ENCODE measurements around the gene UPB1. TPM values are rescaled to one million over a fixed set of nuclear protein-coding genes. Genes with fewer than 3 reads are reported as not detected.

The UPB1 gene
- total RNA-seq, 6 donors from 2014 or later: 0.91 to 9.4 (median 1.4) TPM

- H3K4me3 ChIP-seq: no peak overlapping the region
- no peak overlapping the region for H3K27ac ChIP-seq
- no peaks in the 10 kb centered on the region for H3K27me3 ChIP-seq
- no peaks in the 10 kb centered on the region for H3K36me3 ChIP-seq
- no peak for TF ChIP-seq POLR2AphosphoS5 (IDR thresholded peaks at IDR 0.05)
- TF ChIP-seq CTCF (IDR thresholded peaks at IDR 0.05): no peak
- no peak for TF ChIP-seq EP300 (IDR thresholded peaks at IDR 0.05)
- no peak for TF ChIP-seq POLR2A (IDR thresholded peaks at IDR 0.05)
- H3K4me1 ChIP-seq: peaks cover 13 to 25% (median 19%) of the 10 kb centered on the region in 4 donors
- ATAC-seq (ENCODE audit: low FRiP score in 2 of 2) (no peak), DNase-seq (no peak)
- no peaks in the 10 kb centered on the region for H3K9me3 ChIP-seq
- WGBS, 2 donors: 65 to 70% methylated on average over 9 of the region's 9 CpGs
These were observed 23.8 kb downstream of the UPB1 start for GRCh38 chr22:24518771-24519485.

- no peak for DNase-seq
- TF ChIP-seq POLR2A (IDR thresholded peaks at IDR 0.05) (no peak), EP300 (IDR thresholded peaks at IDR 0.05) (no peak), POLR2AphosphoS5 (IDR thresholded peaks at IDR 0.05) (no peak), CTCF (IDR thresholded peaks at IDR 0.05) (no peak)
- no peaks in the 10 kb centered on the region for H3K27me3 ChIP-seq
- ATAC-seq (ENCODE audit: low FRiP score in 2 of 2): no peak
- H3K4me3 ChIP-seq: no peak overlapping the region
- WGBS, 2 donors: 83 to 86% methylated on average over 5 of the region's 5 CpGs
- no peaks in the 10 kb centered on the region for H3K36me3 ChIP-seq
- H3K4me1 ChIP-seq: peaks cover 13 to 25% (median 19%) of the 10 kb centered on the region in 4 donors
- no peak overlapping the region for H3K27ac ChIP-seq
- no peaks in the 10 kb centered on the region for H3K9me3 ChIP-seq
These were observed 24.4 kb downstream of the UPB1 start for GRCh38 chr22:24519496-24519895.

- peaks cover 15 to 21% (median 19%) of the 10 kb centered on the region in 4 donors for H3K4me1 ChIP-seq
- ATAC-seq (ENCODE audit: low FRiP score in 2 of 2) (peak; percentile 63 to 92), DNase-seq (peak in 1 of 2 donors; percentile 89)
- no peaks in the 10 kb centered on the region for H3K27me3 ChIP-seq
- no peaks in the 10 kb centered on the region for H3K9me3 ChIP-seq
- H3K27ac ChIP-seq: peak overlapping the region in 1 of 4 donors; percentile 59
- 16 to 31% methylated on average over 7 to 8 of the region's 8 CpGs for WGBS, 2 donors
- TF ChIP-seq POLR2A (IDR thresholded peaks at IDR 0.05) (no peak), POLR2AphosphoS5 (IDR thresholded peaks at IDR 0.05) (no peak), CTCF (IDR thresholded peaks at IDR 0.05) (peak in 4 of 6 experiments; percentile 38 to 68 (median 66)), EP300 (IDR thresholded peaks at IDR 0.05) (peak in 1 of 4 donors; percentile 38)
- H3K4me3 ChIP-seq: no peak overlapping the region
- no peaks in the 10 kb centered on the region for H3K36me3 ChIP-seq
These were observed 26.7 kb downstream of the UPB1 start for GRCh38 chr22:24521791-24522245.

GRCh38 chr22:24523873-24524272, 28.7 kb downstream of the UPB1 start:
- no peaks in the 10 kb centered on the region for H3K36me3 ChIP-seq
- DNase-seq (no peak), ATAC-seq (ENCODE audit: low FRiP score in 2 of 2) (no peak)
- TF ChIP-seq EP300 (IDR thresholded peaks at IDR 0.05): no peak
- no peak for TF ChIP-seq POLR2AphosphoS5 (IDR thresholded peaks at IDR 0.05)
- no peak for TF ChIP-seq POLR2A (IDR thresholded peaks at IDR 0.05)
- TF ChIP-seq CTCF (IDR thresholded peaks at IDR 0.05): no peak
- H3K9me3 ChIP-seq: no peaks in the 10 kb centered on the region
- H3K27me3 ChIP-seq: no peaks in the 10 kb centered on the region
- H3K27ac ChIP-seq: no peak overlapping the region
- peaks cover 15 to 21% (median 18%) of the 10 kb centered on the region in 4 donors for H3K4me1 ChIP-seq
- 61 to 63% methylated on average over 2 of the region's 2 CpGs for WGBS, 2 donors
- no peak overlapping the region for H3K4me3 ChIP-seq
